Measurements from ENCODE around the gene RALGAPA2. TPM values are rescaled to one million over a fixed set of nuclear protein-coding genes. Genes with fewer than 3 reads are reported as not detected.

Gene RALGAPA2
- total RNA-seq, 1 experiment from 2014 or later = 13.4 TPM

- no peak for TF ChIP-seq CTCF (IDR thresholded peaks at IDR 0.05)
- TF ChIP-seq REST (IDR thresholded peaks at IDR 0.05; ENCODE audit: insufficient read depth in 1 of 2, low read depth in 2 of 2, low read length in 1 of 2) = no peak
- TF ChIP-seq POLR2AphosphoS5 (IDR thresholded peaks at IDR 0.05; ENCODE audit: low read depth, low read length) = no peak
- no peak for TF ChIP-seq TCF7L2 (IDR thresholded peaks at IDR 0.05; ENCODE audit: low read depth, low read length)
- no peak for TF ChIP-seq SIN3A (IDR thresholded peaks at IDR 0.05; ENCODE audit: borderline replicate concordance, insufficient read depth, low read depth, low read length)
- Histone ChIP-seq H3K4me1 (ENCODE audit: control insufficient read depth, insufficient read depth, low read length) (no peaks in the 10 kb centered on the region), H3K9me3 (ENCODE audit: control insufficient read depth, insufficient read depth, low read depth, low read length) (no peaks in the 10 kb centered on the region), H3K27me3 (ENCODE audit: control insufficient read depth, insufficient read depth, low read length) (no peaks in the 10 kb centered on the region), H3K36me3 (ENCODE audit: control insufficient read depth, insufficient read depth, low read length) (no peaks in the 10 kb centered on the region), H3K4me3 (ENCODE audit: low read depth in 2 of 2, low read length in 2 of 2) (no peak overlapping the region), H3K27ac (ENCODE audit: low read length) (no peak overlapping the region)
- no peak for ATAC-seq
- in situ Hi-C loops (cut with HindIII; ENCODE audit: low pct_unique_long_range_greater_than_20kb, low sequenced_read_pairs) = no loop called here
- intact Hi-C loops (cut with micrococcal nuclease; ENCODE audit: unreplicated experiment) = no loop called here
- no peak for DNase-seq (ENCODE audit: low read depth, low spot score)
- POLR2A ChIA-PET = no interaction called here
- CTCF ChIA-PET = no interaction called here
- no TSS peak for BruUV-seq (replicated peaks)
Measured at GRCh38 chr20:20632644-20633043, 79.8 kb downstream of the RALGAPA2 start.

- POLR2A ChIA-PET = no interaction called here
- Histone ChIP-seq H3K4me1 (ENCODE audit: control insufficient read depth, insufficient read depth, low read length) (no peaks in the 10 kb centered on the region), H3K27ac (ENCODE audit: low read length) (no peak overlapping the region), H3K4me3 (ENCODE audit: low read depth in 2 of 2, low read length in 2 of 2) (no peak overlapping the region), H3K27me3 (ENCODE audit: control insufficient read depth, insufficient read depth, low read length) (no peaks in the 10 kb centered on the region), H3K9me3 (ENCODE audit: control insufficient read depth, insufficient read depth, low read depth, low read length) (no peaks in the 10 kb centered on the region), H3K36me3 (ENCODE audit: control insufficient read depth, insufficient read depth, low read length) (no peaks in the 10 kb centered on the region)
- ATAC-seq = no peak
- CTCF ChIA-PET = no interaction called here
- no peak for DNase-seq (ENCODE audit: low read depth, low spot score)
- TF ChIP-seq REST (IDR thresholded peaks at IDR 0.05; ENCODE audit: insufficient read depth in 1 of 2, low read depth in 2 of 2, low read length in 1 of 2) = no peak
- no peak for TF ChIP-seq CTCF (IDR thresholded peaks at IDR 0.05)
- TF ChIP-seq POLR2AphosphoS5 (IDR thresholded peaks at IDR 0.05; ENCODE audit: low read depth, low read length) = no peak
- TF ChIP-seq TCF7L2 (IDR thresholded peaks at IDR 0.05; ENCODE audit: low read depth, low read length) = no peak
- TF ChIP-seq SIN3A (IDR thresholded peaks at IDR 0.05; ENCODE audit: borderline replicate concordance, insufficient read depth, low read depth, low read length) = no peak
- intact Hi-C loops (cut with micrococcal nuclease; ENCODE audit: unreplicated experiment) (no loop called here), in situ Hi-C loops (cut with HindIII; ENCODE audit: low pct_unique_long_range_greater_than_20kb, low sequenced_read_pairs) (no loop called here)
- no TSS peak for BruUV-seq (replicated peaks)
Measured at GRCh38 chr20:20630551-20630950, 81.9 kb downstream of the RALGAPA2 start.

Measured in Panc1 (cell line).